GM23338 (cell line): Measurements from ENCODE around the gene CACNA2D1. TPM values are rescaled to one million over a fixed set of nuclear protein-coding genes. Genes with fewer than 3 reads are reported as not detected.

ENCODE experiments used
- ATAC-seq: fragments of 200-7000 bp; cut with Tn5 transposase; 3 replicates; pipeline ENCODE4 v1.9.1; 2020
- DNase-seq: peaks from one replicate; pipeline ENCODE4 v3.0.0-alpha.2; 2015; ENCODE audit warnings: low spot score
- H2AFZ ChIP-seq: fragments of 200-600 bp; sonication (generic); 2 replicates; pipeline ENCODE4 v1.8.0; 2016; ENCODE audit warnings: antibody characterized with exemption, mild to moderate bottlenecking, moderate library complexity
- H3F3A ChIP-seq: fragments of 200-600 bp; sonication (generic); replicated peaks from 2 replicates; pipeline ENCODE4 v1.8.0; 2017; ENCODE audit warnings: antibody characterized with exemption, mixed run types, low read depth
- H3K27ac ChIP-seq: fragments of 200-600 bp; sonication (generic); 2 replicates; pipeline ENCODE4 v1.6.1; 2016; ENCODE audit warnings: low read depth
- H3K27me3 ChIP-seq: fragments of 200-600 bp; sonication (generic); 2 replicates; pipeline ENCODE4 v1.8.0; 2016; ENCODE audit warnings: mild to moderate bottlenecking, mixed run types, moderate library complexity; ENCODE audit not compliant: insufficient read depth
- H3K36me3 ChIP-seq: fragments of 200-600 bp; sonication (generic); 2 replicates; pipeline ENCODE4 v1.8.0; 2016; ENCODE audit warnings: mild to moderate bottlenecking; ENCODE audit not compliant: insufficient read depth
- H3K4me1 ChIP-seq: fragments of 200-600 bp; sonication (generic); 2 replicates; pipeline ENCODE4 v1.8.0; 2016; ENCODE audit warnings: mild to moderate bottlenecking, moderate library complexity; ENCODE audit not compliant: insufficient read depth
- H3K4me2 ChIP-seq: fragments of 200-600 bp; sonication (generic); 2 replicates; pipeline ENCODE4 v1.7.1; 2017; ENCODE audit warnings: mixed run types
- H3K4me3 ChIP-seq: fragments of 200-600 bp; sonication (generic); 2 replicates; pipeline ENCODE4 v1.6.1; 2016; ENCODE audit warnings: mixed run types
- H3K79me2 ChIP-seq: fragments of 200-600 bp; sonication (generic); replicated peaks from 2 replicates; pipeline ENCODE4 v1.8.0; 2017; ENCODE audit warnings: mild to moderate bottlenecking; ENCODE audit not compliant: insufficient read depth
- H3K9me2 ChIP-seq: fragments of 200-600 bp; sonication (generic); 2 replicates; pipeline ENCODE4 v1.8.0; 2017; ENCODE audit not compliant: insufficient read depth
- H4K20me1 ChIP-seq: fragments of 200-600 bp; sonication (generic); replicated peaks from 2 replicates; pipeline ENCODE4 v1.8.0; 2017; ENCODE audit warnings: mild to moderate bottlenecking; ENCODE audit not compliant: insufficient read depth
- H3K27ac Mint-ChIP-seq: 2 replicates; pipeline ENCODE4 v1.8.0; 2020; ENCODE audit warnings: inconsistent platforms, mild to moderate bottlenecking, moderate library complexity, mixed read lengths
- H3K27me3 Mint-ChIP-seq: 3 replicates; pipeline ENCODE4 v1.8.0; 2022; ENCODE audit warnings: low read depth, mild to moderate bottlenecking, moderate library complexity, mixed read lengths, inconsistent platforms; ENCODE audit not compliant: insufficient read depth, poor library complexity
- H3K36me3 Mint-ChIP-seq: 3 replicates; pipeline ENCODE4 v1.8.0; 2021; ENCODE audit warnings: low read depth, mild to moderate bottlenecking, inconsistent platforms, moderate library complexity, mixed read lengths
- H3K4me1 Mint-ChIP-seq: 3 replicates; pipeline ENCODE4 v1.8.0; 2020; ENCODE audit warnings: mild to moderate bottlenecking, inconsistent platforms, mixed read lengths
- H3K4me3 Mint-ChIP-seq: 3 replicates; pipeline ENCODE4 v1.8.0; 2021; ENCODE audit warnings: moderate library complexity, mild to moderate bottlenecking, inconsistent platforms, mixed read lengths
- H3K9me3 Mint-ChIP-seq: 3 replicates; pipeline ENCODE4 v1.8.0; 2020; ENCODE audit warnings: moderate library complexity, mild to moderate bottlenecking, inconsistent platforms, mixed read lengths
- CREB1 ChIP-seq: fragments of 250-450 bp; sonication (Bioruptor Pico); IDR thresholded peaks from 2 replicates; pipeline ENCODE4 v1.5.0; 2020; ENCODE audit warnings: low read depth, mild to moderate bottlenecking, moderate library complexity
- JUNB ChIP-seq: IDR thresholded peaks from one replicate; pipeline ENCODE4 v1.6.1; 2016; ENCODE audit warnings: antibody characterized with exemption; ENCODE audit not compliant: unreplicated experiment
- NANOG ChIP-seq: IDR thresholded peaks from 2 replicates; pipeline ENCODE4 v1.6.1; 2016; ENCODE audit warnings: antibody characterized with exemption, borderline replicate concordance
- REST ChIP-seq: IDR thresholded peaks from one replicate; pipeline ENCODE4 v1.6.1; 2018; ENCODE audit warnings: antibody characterized with exemption; ENCODE audit not compliant: unreplicated experiment
- polyA plus RNA-seq: library from polyadenylated mRNA; unstranded; fragments of >200 nt; fragmentation: Nextera tagmentation; extraction: Ambion mirVana; gene quantifications from 2 replicates; pipeline ENCODE4 v1.2.1, GENCODE V29; 2016
- total RNA-seq: library from RNA; depleted of rRNA; stranded (reverse); fragments of >200 nt; shearing (Covaris generic); gene quantifications from 2 replicates; pipeline ENCODE4 v1.2.3, GENCODE V29; 2014
- TF ChIP-seq, protein P1 (sequence below), 2 experiments: fragments of 200-600 bp in 1 of 2; sonication (generic) in 1 of 2; conservative IDR thresholded peaks; 2 replicates each; pipeline versions ENCODE4 v1.5.1 to v1.6.1; 2016 to 2017; ENCODE audit warnings: antibody characterized with exemption in 2 of 2, low read depth in 2 of 2, mild to moderate bottlenecking in 2 of 2, moderate library complexity in 1 of 2

CACNA2D1 gene
- total and polyA plus RNA-seq, 2 experiments from 2014 or later, result 7.0 to 20.4 TPM

- no peak for DNase-seq
- Histone ChIP-seq H4K20me1 (no peaks in the 10 kb centered on the region), H3K4me3 (no peak overlapping the region), H3K4me1 (peaks cover 20% of the 10 kb centered on the region), H3K27me3 (no peaks in the 10 kb centered on the region), H2AFZ (no peak overlapping the region), H3K9me2 (no peaks in the 10 kb centered on the region), H3F3A (no peaks in the 10 kb centered on the region), H3K4me2 (no peak overlapping the region), H3K27ac (no peak overlapping the region), H3K36me3 (no peaks in the 10 kb centered on the region), H3K79me2 (no peaks in the 10 kb centered on the region)
- Mint-ChIP-seq H3K27ac (no peak overlapping the region), H3K27me3 (no peaks in the 10 kb centered on the region), H3K4me1 (peaks cover 21% of the 10 kb centered on the region), H3K4me3 (no peak overlapping the region), H3K9me3 (no peaks in the 10 kb centered on the region), H3K36me3 (no peaks in the 10 kb centered on the region)
- ATAC-seq, result no peak
- TF ChIP-seq, protein P1, sequence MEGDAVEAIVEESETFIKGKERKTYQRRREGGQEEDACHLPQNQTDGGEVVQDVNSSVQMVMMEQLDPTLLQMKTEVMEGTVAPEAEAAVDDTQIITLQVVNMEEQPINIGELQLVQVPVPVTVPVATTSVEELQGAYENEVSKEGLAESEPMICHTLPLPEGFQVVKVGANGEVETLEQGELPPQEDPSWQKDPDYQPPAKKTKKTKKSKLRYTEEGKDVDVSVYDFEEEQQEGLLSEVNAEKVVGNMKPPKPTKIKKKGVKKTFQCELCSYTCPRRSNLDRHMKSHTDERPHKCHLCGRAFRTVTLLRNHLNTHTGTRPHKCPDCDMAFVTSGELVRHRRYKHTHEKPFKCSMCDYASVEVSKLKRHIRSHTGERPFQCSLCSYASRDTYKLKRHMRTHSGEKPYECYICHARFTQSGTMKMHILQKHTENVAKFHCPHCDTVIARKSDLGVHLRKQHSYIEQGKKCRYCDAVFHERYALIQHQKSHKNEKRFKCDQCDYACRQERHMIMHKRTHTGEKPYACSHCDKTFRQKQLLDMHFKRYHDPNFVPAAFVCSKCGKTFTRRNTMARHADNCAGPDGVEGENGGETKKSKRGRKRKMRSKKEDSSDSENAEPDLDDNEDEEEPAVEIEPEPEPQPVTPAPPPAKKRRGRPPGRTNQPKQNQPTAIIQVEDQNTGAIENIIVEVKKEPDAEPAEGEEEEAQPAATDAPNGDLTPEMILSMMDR (conservative IDR thresholded peaks at IDR 0.05; ENCODE audit: low read depth in 2 of 2), result peak; percentile 47 to 51
- TF ChIP-seq NANOG, result no peak
These were observed 271.6 kb downstream of the CACNA2D1 start for GRCh38 chr7:82172017-82172416.

DNA sequence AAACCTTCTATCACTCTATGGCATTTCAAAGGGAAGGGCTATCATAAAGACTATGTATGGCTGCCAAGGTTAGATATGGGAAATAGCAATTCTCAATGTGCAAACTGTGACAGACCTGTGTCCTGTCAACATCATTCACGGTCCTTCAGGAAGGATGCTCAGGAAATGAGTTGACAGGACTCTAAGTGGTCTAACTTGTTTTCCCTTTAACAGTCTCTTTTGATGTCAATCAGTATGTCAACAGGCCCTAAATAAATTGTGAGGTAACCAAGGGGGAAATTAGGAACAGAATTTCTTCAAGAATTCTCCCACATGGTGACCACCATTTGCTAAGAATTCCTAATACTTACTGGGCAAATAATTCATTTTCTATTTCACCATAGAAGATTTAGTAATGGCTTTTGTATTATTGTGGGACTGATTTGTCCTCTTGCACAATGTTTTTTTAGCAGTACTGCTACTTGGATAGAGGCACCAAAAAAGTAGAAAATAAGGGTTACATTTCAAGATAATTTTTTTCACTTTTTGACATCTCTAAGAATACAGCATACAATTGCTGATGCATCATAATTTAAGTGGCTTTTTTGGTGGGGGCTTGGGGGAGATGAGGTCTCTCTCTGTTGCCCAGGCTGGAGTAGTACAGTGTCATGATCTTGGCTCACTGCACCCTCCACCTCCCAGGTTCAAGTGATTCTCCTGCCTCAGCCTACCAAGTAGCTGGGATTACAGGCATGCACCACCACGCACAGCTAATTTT, 275.8 kb downstream of the CACNA2D1 start:
- H3K9me3 Mint-ChIP-seq, result no peaks in the 10 kb centered on the region
- no peak overlapping the region for H2AFZ ChIP-seq
- peaks cover 9% of the 10 kb centered on the region for H3K4me1 Mint-ChIP-seq
- no peaks in the 10 kb centered on the region for H3K36me3 ChIP-seq
- H3K9me2 ChIP-seq, result no peaks in the 10 kb centered on the region
- DNase-seq (no peak), ATAC-seq (no peak)
- H3K27me3 ChIP-seq, result no peaks in the 10 kb centered on the region
- 0 out of 2 replicates have a peak, but pooled peaks cover 2% of the 10 kb centered on the region for H3K4me1 ChIP-seq
- no peaks in the 10 kb centered on the region for H3K27me3 Mint-ChIP-seq
- H3K27ac ChIP-seq, result no peak overlapping the region
- H3F3A ChIP-seq, result no peaks in the 10 kb centered on the region
- H3K4me3 Mint-ChIP-seq, result no peak overlapping the region
- TF ChIP-seq NANOG (no peak), CREB1 (CRISPR knock-in tag) (no peak), JUNB (no peak), REST (no peak)
- H3K36me3 Mint-ChIP-seq, result no peaks in the 10 kb centered on the region
- no peak overlapping the region for H3K27ac Mint-ChIP-seq
- no peak overlapping the region for H3K4me3 ChIP-seq
- H3K79me2 ChIP-seq, result no peaks in the 10 kb centered on the region
- no peaks in the 10 kb centered on the region for H4K20me1 ChIP-seq
- H3K4me2 ChIP-seq, result no peak overlapping the region
